Gastroesophageal sphincter (tissue), 3 donors: ENCODE measurements around the gene ZC2HC1B.

Experiments
- POLR2AphosphoS5 ChIP-seq: sonication (generic); formaldehyde crosslinking; IDR thresholded peaks from one replicate; pipeline ENCODE4 v1.6.1; 2017; ENCODE audit warnings: antibody characterized with exemption
- TF ChIP-seq, protein P1 (sequence below), 4 experiments: fragments of 200-600 bp in 2 of 4; fragments of 450-650 bp in 2 of 4; sonication (generic) in 1 of 4; IDR thresholded peaks; one replicate each; pipeline ENCODE4 v1.5.1; 2017 to 2019; ENCODE audit warnings: antibody characterized with exemption in 4 of 4, mild to moderate bottlenecking in 2 of 4, moderate library complexity in 2 of 4

DNA sequence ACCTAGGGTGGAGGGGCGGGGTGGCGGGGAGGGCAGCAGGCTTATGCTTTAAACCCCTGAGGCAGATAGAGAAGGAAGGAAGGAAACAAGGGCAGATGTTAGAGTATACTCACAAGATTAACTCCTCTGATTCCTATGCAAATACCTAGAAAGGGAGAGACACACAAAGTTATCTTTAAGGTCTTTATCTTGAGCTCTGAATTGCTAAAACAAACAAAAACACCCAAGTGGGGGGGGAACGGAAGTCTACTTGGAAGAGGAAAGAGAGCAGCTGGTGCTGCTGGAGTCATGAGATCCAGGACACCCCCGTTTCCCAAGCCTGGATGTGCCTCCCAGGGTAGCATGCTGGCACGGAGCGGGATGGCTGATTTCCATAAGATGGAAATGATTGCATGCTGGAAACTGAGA lies 100.4 kb downstream of the ZC2HC1B start:
- no peak for TF ChIP-seq POLR2AphosphoS5
- TF ChIP-seq, protein P1, sequence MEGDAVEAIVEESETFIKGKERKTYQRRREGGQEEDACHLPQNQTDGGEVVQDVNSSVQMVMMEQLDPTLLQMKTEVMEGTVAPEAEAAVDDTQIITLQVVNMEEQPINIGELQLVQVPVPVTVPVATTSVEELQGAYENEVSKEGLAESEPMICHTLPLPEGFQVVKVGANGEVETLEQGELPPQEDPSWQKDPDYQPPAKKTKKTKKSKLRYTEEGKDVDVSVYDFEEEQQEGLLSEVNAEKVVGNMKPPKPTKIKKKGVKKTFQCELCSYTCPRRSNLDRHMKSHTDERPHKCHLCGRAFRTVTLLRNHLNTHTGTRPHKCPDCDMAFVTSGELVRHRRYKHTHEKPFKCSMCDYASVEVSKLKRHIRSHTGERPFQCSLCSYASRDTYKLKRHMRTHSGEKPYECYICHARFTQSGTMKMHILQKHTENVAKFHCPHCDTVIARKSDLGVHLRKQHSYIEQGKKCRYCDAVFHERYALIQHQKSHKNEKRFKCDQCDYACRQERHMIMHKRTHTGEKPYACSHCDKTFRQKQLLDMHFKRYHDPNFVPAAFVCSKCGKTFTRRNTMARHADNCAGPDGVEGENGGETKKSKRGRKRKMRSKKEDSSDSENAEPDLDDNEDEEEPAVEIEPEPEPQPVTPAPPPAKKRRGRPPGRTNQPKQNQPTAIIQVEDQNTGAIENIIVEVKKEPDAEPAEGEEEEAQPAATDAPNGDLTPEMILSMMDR (IDR thresholded peaks at IDR 0.05), result no peak
